Hepatocyte (in vitro differentiated cells): ENCODE data around the gene SELENOM.

ENCODE experiments used
- CTCF ChIP-seq: fragments of 200-600 bp; sonication (generic); IDR thresholded peaks from 2 replicates; pipeline ENCODE4 v1.5.1; 2016; ENCODE audit warnings: antibody characterized with exemption, mild to moderate bottlenecking; ENCODE audit not compliant: poor library complexity
- EZH2phosphoT487 ChIP-seq: fragments of 200-600 bp; sonication (generic); IDR thresholded peaks from one replicate; pipeline ENCODE4 v1.6.1; 2018; ENCODE audit warnings: antibody characterized with exemption, mild to moderate bottlenecking, low read depth, moderate library complexity; ENCODE audit not compliant: unreplicated experiment, severe bottlenecking

GRCh38 chr22:31138126-31138525, 30.8 kb upstream of the SELENOM start:
- no peak for TF ChIP-seq CTCF
- no peak for TF ChIP-seq EZH2phosphoT487
